GM21528 (cell line): ENCODE data around the gene RALGPS1.

Experiments
- ATAC-seq: cut with Tn5 transposase; IDR thresholded peaks from one replicate; pipeline ENCODE4 v1.9.1; 2021; ENCODE audit warnings: mild to moderate bottlenecking, moderate library complexity; ENCODE audit not compliant: unreplicated experiment, low FRiP score

Gene RALGPS1

DNA sequence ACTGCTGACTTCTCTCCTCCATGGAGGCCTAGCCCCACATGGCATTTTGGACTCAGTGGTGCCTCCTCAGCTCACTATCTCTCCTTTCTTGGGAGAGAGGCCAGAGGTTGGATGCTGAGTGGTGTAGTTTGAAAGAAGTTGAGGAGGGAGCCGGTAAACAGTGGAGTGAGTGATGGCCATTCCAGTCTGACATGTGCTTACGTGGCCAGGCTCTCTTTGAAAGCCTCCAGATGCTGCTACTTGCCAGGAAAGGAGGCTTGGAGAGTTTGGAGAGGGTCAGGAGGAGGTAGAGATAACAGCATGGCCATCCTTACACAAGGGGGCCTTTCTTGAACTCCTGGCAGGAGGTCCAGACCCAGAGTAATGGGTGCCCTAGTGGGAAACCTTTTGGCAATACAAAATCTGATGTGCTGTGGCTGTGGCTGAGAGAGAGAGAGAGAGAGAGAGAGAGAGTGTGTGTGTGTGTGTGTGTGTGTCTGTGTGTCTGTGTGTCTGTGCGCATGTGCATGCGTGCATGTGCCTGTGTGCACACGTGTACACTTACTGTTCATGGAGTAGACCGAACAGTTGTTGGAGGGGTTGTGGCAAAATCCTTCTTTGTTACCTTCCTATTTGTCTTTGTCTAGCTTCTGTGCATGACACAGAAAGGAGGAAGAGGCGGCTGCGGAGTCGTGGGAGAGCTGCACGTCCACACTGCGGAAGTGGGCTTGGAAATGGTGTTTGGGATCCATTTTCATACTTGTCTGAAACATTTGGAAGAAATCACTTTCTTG is 37.8 kb downstream of the RALGPS1 start:
- no peak for ATAC-seq

DNA sequence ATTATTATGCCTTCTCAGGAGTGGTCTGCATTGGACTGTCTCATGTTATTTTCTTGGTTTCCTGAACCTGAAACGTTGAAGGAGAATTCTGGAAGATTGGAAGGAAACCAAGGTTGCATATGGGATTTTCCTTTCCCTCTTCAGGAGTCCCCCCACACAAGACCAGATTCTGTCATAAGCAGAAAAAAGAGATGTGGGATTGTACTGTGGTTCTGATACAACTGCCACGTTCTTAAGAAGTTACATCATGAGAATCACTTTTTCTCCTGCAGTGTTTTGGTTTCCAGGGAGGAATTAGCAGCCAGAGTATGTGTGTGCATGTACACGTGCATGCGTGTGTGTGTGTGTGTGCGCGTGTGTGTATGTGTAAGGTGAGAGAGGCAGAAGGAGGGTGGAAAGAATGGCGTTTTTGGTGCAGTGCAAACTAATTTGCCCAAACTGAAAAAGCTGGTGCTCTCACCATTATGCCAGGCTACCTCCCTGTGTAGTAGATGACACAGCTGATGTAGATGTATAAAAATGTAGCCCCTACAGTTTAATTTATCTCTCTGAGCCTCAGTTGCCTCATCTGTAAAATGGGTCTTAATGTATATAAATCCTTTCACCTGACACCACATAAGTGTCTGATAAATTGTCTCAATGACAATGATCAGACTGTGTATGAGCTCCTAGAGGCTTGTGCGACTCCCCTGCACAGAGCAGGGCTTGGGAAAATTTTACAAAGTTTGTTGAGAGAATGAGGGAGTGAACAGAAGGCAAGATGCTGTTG is 38.6 kb downstream of the RALGPS1 start:
- no peak for ATAC-seq

- no peak for ATAC-seq
Observed at GRCh38 chr9:126955811-126956210, 41.2 kb downstream of the RALGPS1 start.

- ATAC-seq, result no peak
Observed at GRCh38 chr9:126956917-126957686, 42.5 kb downstream of the RALGPS1 start.

GRCh38 chr9:126957687-126958053 is 43.1 kb downstream of the RALGPS1 start:
- no peak for ATAC-seq

- no peak for ATAC-seq
Observed at GRCh38 chr9:126959336-126959735, 44.8 kb downstream of the RALGPS1 start.

- ATAC-seq, result no peak
Observed at GRCh38 chr9:126959917-126960316, 45.3 kb downstream of the RALGPS1 start.

DNA sequence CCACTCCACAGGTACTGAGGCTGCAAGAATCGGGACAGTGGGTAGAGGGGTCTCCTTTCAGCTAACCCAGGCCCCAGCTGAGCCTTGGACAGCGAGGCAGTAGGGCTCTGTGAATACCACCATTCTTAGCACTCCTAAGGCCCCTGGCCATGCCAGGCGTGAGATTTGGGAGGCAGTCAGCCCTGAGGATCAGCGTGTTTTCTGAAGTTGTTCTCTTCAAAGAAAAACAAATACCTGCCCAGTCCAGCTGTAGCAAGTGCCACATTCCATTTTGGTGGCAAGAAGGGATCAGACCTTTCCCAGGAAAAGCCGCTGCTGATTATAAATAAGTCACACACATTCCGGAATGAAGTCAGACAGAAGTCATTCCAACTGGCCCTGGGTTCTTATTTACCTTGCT is 47.8 kb downstream of the RALGPS1 start:
- no peak for ATAC-seq

- ATAC-seq, result no peak
Observed at GRCh38 chr9:126965077-126965476, 50.5 kb downstream of the RALGPS1 start.

GRCh38 chr9:126965541-126966428 is 51.2 kb downstream of the RALGPS1 start:
- ATAC-seq, result no peak

DNA sequence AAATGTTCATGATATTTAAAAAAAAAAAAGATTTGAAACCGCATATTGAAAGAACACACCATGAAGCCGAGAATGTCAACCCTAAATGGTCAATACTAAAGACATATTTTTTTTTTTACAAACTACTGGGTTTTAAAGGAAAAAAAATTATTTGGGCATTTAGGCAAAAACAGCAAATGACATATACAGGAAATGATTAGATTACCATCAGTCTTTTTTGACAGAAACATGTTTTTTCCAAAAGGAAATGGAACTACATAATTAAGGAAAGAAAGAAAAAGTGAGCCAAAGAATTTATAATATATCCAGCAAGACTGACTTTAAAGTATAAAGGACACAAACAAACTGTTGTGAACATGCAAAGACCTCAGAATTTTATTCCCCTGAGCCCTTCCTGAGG is 56.7 kb downstream of the RALGPS1 start:
- ATAC-seq, result no peak

- no peak for ATAC-seq
Observed at GRCh38 chr9:126973651-126974529, 59.3 kb downstream of the RALGPS1 start.

DNA sequence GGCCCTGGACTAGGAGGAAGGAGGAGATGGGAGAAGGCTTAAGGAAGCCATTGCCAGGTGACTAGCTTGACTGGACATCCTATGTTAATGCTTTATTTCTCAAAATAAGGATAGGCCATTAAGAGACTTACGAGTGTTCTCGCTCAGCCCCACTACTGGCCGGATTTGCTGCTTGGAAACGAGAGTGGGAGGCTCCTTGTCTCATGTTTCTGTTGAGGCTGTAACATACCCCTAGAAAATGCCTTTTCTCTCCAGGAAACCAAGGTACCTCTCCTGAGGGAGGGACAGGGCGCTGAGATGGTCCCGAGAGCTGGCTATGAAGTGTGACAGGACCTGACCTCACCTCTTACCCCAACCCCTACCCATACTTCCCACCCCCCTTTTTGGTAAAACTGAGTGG is 60.0 kb downstream of the RALGPS1 start:
- ATAC-seq, result no peak

DNA sequence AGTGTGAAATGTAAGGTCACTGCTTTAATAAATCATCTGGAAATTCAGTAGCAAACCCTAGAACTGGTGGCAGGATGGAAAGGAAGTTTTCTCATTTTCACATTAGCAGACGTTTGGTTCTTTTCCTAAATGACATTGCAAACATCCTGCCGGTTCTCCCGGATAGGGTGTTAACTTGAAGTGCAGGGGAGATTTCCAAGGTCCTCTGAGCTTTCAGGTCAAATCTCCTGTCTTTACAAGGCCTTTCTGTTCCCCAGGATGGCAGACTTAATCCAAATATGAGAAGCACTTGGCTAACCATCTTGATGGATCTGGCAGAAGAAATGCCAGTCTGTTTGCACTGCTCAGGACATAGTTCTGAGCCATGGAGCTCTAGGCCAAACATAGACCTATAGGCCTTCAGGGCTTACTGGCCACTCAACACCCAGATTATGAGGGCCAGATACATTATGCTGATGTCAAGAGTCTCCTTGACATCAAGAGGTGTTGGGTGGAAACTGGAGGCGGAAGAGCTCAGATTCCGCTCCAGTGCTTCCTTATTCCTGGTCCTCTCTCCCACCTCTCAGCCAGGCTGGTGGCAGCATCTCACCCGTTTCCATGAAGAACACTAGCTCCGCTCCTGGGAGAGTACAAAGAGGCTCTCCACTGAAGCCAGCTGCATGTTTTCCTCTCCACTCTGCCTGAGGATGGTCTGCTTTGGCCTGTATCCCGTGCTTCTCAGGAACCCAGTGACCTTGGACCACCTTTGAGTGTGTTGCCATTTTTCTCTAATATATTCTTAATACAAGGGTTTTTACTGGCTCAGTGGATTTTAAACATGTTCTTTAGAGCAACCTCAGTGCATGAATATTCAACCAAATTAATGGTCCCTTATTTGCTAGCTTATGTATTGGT is 61.0 kb downstream of the RALGPS1 start:
- ATAC-seq, result no peak

GRCh38 chr9:126979461-126979860 is 64.9 kb downstream of the RALGPS1 start:
- no peak for ATAC-seq

GRCh38 chr9:126980231-126980630 is 65.6 kb downstream of the RALGPS1 start:
- ATAC-seq, result no peak

- no peak for ATAC-seq
Observed at GRCh38 chr9:126981218-126981617, 66.6 kb downstream of the RALGPS1 start.
